GM19193 (cell line): Measurements from ENCODE around the gene YWHAB.

ENCODE experiments used
- POLR2A ChIP-seq: IDR thresholded peaks from 4 replicates; pipeline ENCODE4 v1.6.1; 2011; ENCODE audit not compliant: insufficient read depth, insufficient read length; ENCODE audit errors: extremely low read depth

YWHAB gene

GRCh38 chr20:44901974-44902373, 16.5 kb downstream of the YWHAB start:
- TF ChIP-seq POLR2A: no peak

DNA sequence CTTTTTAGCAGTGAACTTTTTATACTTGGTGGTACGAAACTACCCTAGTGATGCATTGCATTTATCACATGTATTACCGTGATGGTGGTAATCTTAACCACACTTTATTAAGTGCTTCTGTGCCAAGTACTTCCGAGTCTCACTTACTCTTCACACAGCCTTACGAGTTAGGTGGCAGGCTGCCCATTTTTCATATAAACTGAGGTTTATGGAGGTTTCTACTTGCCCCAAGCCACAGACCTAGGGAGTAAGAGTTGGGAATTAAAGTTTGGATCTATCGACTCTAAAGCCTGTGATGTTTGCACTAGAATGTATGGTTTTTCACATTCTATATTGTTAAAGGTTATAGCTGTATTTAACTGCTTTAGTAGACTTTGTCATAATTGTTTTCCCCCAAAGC, 18.9 kb downstream of the YWHAB start:
- no peak for TF ChIP-seq POLR2A

DNA sequence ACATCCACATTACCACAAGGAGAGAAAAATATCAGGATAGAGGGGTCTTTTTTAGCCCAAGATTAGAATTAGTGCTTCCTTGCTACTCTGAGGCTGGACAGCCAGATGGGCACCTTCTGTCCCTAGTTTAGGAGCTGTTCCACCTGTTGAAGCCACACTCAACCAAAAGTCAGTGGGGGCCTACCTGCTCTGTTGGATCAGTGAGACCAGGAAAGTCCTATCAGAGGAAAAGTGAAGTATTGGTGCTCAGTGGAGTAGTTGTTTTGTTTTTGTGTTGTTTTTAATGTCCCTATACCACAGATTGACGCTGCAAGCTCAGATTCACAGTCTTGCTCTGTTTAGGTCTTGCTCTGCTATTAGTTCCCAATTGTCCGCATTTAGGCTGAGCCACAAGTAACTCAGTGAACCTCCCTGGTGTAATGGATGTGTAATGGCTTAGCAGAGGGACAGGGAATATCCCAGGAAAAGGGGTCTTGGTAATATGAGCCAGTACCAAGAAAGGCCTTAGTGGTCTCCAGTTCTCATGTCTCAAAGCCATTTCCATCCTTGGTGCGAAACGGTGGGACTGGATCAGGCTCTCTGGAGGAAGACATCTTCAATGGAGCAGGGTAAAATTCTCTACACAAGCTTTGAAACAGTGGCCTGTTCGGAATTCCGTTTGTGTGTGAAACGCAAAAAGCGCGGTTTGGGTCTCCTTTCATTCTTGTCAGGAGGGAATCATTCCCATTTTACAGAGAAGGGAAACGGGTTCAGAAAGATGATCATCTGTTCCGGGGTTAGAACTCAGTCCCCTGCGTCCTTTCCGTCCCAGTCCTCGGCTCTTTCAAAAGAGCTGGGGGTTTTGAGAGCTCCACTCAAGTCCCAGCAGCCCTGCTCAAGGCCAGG, 23.7 kb downstream of the YWHAB start:
- TF ChIP-seq POLR2A: no peak

DNA sequence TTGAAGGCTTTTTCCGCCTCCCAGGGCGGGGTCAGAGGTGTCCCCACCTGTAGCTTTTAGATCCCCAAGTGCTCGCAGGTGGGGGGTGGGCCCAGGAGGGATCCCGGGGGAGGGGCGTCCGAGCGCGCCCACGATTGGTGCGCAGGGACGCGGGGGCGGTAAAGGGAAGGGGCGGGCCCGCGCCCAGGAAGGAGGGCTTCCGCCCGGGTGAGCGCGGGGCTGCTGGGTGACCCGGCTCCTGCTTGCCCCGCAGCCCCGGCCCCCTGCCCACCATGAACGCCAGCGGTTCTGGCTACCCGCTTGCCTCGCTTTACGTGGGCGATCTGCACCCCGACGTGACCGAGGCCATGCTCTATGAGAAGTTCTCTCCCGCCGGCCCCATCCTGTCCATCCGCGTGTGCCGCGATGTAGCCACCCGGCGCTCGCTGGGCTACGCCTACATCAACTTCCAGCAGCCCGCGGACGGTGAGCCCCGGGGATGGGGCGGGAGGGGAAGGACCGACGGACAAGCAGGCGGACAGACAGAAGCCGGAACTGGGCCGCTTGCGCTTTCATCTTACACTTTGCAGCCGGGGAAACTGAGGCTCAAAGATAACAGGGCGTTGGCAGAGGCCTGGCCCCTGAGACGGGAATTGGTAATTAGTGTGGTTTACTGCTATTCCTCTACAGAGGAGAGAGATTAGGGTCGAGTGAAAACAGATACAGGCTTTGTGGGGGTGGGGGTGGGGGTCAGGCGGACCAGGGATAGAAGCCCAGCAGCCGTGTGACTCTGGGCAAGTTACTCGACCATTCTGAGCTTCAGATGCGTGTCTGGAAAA, 24.6 kb downstream of the YWHAB start, which contains the start of gene PABPC1L:
PABPC1L (plus strand) TSS at position 189 of the 818 bp plus-strand sequence; CDS start at position 273, 84 bp downstream.
- TF ChIP-seq POLR2A: peak; percentile 63

GRCh38 chr20:44910690-44911262, 25.3 kb downstream of the YWHAB start:
- no peak for TF ChIP-seq POLR2A

DNA sequence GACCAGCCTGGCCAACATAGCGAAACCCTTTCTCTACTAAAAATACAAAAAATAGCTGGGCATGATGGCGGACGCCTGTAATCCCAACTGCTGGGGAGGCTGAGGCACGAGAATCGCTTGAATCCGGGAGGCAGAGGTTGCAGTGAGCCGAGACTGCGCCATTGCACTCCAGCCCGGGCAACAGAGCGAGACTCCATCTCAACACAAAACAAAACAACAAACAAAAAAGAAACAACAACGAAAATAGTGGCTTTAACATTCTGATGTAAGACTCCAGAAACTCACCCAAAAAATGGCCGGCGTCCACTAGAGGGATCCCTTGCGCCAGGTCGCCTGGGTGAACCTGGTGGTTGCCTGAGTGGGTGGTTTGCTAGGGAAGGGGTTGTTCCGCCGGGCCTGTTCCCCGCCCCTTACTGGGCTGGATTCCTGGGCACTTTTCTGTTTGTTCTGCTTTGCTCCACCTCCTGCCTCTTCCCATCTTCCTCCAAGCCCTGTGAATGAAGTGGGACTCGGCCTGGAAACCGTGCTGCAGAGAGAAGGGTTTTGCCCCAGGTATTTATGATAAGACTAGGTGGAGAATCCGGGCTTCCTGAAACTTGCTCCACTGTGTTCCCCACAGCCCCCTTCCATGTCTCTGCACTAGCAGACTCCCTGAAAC, 25.9 kb downstream of the YWHAB start:
- TF ChIP-seq POLR2A: no peak

DNA sequence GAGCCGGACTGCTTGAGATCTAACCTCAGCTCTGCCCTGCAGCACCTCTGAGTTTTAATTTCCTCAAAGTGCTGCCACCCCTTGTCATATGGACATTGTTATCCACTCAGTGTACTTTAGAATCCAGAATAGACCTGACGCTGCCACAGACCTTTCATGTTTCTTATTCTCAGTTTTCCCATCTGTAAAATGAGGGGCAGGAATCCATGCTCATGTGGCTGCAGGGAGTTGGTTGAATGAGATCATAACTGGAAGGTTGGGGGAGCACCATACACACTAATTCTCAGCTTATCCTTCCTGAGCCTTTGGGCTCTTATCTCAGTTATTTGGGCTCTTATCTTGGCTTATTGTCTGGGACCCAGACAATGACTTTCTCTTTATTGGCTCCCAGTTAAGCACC, 26.7 kb downstream of the YWHAB start:
- TF ChIP-seq POLR2A: no peak

DNA sequence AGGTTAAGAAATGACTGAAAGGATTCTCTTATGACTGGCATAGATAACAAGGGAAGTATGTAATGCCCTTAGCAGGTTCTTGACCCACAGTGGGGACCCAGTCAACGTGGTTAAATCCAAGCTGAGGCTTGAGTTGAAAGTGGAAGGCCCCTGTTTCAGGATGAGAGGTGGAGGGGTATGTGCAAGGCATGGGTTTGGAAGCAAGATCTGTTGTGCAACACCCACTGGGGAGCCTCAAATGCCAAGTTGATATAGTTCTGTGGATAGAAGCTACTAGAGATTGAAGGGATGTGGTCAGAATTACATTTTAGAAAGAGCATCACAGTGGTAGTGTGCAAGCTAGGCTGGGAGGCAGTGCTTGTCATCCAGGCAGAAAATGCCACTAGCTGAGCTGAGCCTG, 29.4 kb downstream of the YWHAB start:
- no peak for TF ChIP-seq POLR2A

DNA sequence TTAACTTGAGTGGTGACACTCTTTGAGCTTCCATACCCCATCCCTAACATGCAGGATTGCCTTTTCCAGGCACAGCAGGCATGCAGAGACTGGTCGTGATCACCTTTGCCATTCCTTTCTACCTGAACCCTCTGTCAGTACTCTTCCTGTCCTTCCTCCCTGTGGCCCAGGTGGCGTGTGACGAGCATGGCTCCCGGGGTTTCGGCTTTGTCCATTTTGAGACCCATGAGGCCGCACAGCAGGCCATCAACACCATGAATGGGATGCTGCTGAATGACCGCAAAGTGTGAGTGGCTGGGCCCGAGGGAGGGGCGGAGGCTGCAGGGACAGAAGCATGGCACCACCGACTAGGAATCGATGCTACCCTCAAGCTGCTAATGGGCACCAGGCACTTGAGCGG, 31.1 kb downstream of the YWHAB start:
- no peak for TF ChIP-seq POLR2A

GRCh38 chr20:44917399-44917798, 31.9 kb downstream of the YWHAB start:
- no peak for TF ChIP-seq POLR2A

DNA sequence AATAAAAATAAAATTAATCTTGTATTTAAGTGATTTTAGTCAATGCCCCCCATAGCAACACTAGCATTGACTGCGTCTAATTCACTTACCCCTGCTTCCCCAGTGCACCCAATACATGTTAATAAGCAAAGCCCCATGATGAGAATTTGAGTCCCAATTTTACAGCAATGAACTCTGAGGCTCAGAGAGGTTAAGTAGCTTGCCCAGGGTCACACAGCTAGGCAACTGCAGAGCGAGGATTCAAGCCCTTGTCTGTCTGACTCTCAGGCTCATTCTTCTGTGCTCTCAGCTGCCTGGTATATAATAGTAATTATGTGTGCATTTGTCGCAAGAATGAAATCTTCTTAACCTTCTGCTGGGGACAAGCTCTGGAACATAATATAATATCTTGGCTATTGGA, 32.8 kb downstream of the YWHAB start:
- no peak for TF ChIP-seq POLR2A

DNA sequence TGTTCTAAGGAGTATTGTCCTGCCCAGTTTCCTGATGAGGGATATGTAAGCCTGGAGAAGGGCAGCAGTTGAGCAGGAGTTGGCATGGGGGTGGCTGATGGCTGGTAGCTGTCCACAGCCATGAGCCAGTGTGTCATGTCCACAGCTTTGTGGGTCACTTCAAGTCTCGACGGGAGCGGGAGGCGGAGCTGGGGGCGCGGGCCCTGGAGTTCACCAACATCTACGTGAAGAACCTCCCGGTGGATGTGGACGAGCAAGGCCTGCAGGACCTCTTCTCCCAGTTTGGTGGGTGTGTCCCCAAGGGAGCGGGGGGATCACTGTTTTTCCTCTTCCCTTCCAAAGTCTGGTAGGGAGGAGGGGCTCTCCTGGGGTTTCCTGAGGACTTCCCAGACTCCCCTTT, 33.3 kb downstream of the YWHAB start:
- TF ChIP-seq POLR2A: no peak

DNA sequence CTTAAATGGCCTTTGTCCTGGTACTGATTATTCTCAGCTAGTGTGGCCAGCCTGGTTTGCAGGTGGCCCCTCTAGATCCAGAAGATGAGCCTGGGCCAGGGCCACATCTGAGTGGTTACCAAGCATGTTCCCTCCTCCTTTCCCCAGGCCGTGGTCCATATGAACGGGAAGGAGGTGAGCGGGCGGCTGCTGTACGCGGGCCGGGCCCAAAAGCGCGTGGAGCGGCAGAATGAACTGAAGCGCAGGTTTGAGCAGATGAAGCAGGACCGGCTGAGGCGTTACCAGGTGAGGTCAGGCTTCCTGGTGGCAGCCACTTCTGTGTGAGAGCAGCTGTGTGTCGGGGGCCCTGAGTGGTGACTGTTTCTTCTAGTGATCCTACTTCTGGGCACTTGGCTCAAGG, 35.9 kb downstream of the YWHAB start:
- no peak for TF ChIP-seq POLR2A

GRCh38 chr20:44924541-44924940, 39.0 kb downstream of the YWHAB start:
- TF ChIP-seq POLR2A: no peak

DNA sequence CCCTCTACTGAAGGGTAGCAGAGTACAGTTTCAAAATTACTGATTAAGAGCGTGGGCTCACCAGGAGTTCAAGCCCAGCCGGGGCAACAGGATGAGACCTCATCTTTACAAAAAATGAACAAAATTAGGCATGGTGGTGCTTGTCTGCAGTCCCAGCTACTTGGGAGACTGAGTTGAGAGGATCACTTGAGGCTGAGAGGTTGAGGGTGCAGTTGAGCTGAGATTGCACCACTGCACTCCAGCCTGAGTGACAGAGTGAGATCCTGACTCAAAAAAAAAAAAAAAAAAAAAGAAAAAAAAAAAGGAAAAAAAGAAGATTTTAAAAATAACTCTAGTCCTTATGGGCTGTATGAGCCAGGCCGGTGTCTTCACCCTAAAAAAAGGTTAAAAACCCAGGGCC, 43.1 kb downstream of the YWHAB start:
- no peak for TF ChIP-seq POLR2A

- no peak for TF ChIP-seq POLR2A
Observed at GRCh38 chr20:44930517-44931168, 45.1 kb downstream of the YWHAB start.
